ENCODE data around the gene C6orf15.

Gene C6orf15

GRCh38 chr6:31112478-31112877 lies at the start of gene C6orf15:
TSS of gene C6orf15 (minus strand) at chr6:31112575. CDS start at chr6:31112555, 20 bp downstream.
- no peak for DNase-seq (ENCODE audit: low read depth, low spot score)

DNA sequence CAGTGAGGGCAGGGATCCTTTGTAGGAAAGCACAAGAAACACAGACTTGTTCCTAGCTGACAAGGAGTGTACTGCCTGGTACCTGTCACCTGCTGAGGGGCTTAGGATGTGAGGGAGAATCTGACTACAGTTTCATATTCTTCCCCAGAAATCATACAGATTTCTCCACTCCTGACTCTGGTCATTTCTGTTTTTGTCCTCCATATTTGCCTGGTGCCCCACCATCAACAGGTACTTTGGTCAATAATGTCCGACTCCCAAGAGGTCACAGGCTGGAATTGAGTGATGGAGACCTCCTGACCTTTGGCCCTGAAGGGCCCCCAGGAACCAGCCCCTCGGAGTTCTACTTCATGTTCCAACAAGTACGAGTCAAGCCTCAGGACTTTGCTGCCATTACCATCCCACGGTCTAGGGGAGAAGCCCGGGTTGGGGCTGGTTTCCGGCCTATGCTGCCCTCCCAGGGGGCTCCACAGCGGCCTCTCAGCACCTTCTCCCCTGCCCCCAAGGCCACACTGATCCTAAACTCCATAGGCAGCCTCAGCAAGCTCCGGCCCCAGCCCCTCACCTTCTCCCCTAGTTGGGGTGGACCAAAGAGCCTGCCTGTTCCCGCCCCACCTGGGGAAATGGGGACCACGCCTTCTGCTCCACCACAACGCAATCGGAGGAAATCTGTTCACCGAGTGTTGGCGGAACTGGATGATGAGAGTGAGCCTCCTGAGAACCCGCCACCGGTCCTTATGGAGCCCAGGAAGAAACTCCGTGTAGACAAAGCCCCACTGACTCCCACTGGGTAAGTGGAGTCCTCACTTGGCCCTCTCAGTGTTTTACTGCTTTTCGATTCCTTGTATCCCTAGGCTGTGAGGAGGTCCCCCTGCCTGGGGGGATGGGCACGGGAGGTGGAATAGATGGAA lies 49.1 kb upstream of the C6orf15 start:
- no peak for DNase-seq (ENCODE audit: low read depth, low spot score)

DNA sequence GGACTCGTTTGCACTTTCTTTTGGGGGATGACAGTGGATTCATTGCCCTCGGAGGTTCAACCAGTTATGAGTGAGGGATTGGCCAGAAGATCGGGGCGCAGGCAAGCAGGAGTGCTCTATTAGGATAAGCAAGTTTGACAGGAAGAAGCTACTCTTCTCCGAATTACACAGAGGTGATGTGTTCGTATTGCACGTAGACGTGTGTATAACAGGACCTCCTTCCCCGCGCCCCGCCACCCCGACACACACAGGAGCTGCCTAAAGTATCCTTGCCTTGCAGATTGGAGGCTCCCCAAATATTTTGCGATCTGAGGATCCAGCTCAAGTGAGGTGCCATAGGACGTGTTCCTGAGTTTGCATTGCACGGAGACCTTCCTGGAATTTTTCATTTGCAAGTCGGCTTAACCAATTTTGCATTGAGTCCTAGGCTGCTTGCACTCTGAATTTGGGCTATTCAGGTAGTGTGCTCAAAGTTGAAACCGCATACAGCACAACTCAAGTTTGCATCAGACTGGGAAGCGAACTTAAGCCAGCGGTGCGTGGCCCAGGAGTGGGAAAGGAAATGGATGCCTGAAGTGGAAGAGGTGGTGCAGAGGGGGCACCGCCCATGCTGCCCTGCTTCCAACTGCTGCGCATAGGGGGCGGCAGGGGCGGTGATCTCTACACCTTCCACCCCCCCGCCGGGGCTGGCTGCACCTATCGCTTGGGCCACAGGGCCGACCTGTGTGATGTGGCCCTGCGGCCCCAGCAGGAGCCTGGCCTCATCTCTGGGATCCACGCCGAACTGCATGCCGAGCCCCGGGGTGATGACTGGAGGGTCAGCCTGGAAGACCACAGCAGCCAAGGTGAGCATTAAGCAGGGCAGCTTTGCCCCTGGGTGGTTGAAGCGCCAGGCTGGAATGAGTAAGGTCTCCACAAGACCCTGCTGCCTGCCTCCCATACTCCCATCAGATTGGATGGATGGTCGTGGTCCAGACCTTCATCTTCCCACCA lies 46.8 kb upstream of the C6orf15 start:
- DNase-seq (ENCODE audit: low read depth, low spot score) = no peak

DNA sequence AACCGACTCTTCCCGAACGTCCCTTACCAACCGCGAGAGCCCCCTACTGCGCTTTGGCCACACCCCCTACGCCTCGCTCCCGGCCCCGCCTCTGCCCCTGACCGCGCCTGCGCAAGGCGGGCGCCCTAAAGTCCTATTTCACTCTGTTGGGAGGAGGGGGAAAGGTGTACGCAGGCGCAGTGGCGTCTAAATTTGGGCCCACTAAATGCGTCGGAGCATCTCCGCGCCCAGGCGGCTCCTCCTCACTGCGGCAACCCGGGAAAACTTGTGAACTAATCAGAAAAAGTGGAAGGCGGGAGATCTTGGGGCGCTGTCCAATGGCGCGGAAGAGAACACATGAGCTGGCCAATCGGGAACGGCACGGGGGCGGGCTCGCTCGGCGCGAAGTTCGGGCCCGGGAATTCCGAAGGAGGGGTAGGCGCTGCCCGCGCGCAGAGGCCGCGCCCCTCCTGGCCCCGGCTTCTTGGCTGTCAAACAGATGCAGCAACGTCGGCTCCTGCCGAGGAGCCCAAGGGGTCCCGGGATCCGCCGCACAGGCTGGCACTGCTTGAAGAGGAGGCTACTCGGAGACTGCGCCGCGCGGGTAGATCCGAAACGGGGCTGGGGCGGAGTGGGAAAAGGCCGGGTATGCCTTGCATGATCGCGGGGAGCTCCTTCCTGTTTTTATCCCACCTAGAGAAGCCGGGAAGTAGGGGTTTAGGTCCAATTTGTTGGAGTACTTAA lies 45.9 kb upstream of the C6orf15 start, which contains the start of gene TCF19:
Gene TCF19 (plus strand): TSS at position 450 of the 723 bp plus-strand sequence. CDS start 881 bp downstream, outside the sequence.
- DNase-seq (ENCODE audit: low read depth, low spot score) = peak; percentile 99

DNA sequence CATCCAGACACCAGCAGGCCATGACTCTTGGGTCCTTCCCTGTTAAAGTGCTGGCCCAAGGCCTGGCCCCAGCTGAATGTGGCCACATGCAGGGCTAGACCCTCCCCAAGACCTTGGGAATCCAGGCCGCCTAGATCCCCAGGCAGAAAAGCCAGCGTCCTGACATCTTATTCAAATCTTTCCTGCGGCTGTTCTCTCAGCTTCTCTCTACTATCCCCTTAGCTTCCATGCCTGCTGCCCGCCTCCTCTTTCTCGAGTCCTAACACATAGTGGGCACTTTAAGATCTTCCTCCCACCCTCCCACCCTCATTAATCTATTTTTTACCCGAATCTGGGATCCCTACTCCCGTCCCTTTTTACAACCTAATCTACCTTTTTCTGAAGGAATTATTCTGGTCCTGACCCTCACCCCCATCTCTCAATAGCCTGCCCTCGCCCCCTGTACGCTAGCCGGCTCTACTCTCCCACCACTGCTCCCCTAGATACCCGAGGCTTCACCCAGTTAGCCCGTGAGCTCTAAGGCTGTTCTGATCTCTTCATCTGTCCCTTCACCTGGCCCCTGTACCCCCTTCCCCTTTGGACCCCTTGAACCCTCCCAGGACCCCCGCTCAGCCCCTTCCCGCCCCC lies 45.3 kb upstream of the C6orf15 start, which contains the start of gene CCHCR1:
Gene CCHCR1 (minus strand): TSS at position 290 of the 627 bp plus-strand sequence. CDS start 202 bp downstream, at position 88.
- DNase-seq (ENCODE audit: low read depth, low spot score) = no peak

DNA sequence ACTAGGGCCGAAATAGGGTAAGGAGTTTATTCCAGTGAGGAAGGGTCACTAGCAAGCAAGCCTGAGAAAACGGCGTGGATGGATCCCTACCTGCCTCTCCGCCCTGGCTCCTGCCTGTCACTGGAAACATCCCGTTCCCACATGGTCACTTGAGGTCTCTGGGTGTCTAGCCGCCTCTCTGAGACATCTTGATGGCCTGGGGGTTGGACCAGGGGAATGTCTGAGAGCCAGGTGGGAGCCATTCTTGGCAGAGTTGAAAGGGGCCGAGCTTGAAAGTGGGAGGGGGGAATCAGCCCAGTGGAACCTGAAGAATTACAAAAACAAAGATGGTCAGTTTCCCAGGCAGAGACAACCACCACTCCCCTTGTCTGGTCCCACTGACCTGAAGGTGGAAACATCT lies 44.3 kb upstream of the C6orf15 start:
- DNase-seq (ENCODE audit: low read depth, low spot score) = no peak

- no peak for DNase-seq (ENCODE audit: low read depth, low spot score)
These were observed 42.1 kb upstream of the C6orf15 start for GRCh38 chr6:31154436-31154835.

DNA sequence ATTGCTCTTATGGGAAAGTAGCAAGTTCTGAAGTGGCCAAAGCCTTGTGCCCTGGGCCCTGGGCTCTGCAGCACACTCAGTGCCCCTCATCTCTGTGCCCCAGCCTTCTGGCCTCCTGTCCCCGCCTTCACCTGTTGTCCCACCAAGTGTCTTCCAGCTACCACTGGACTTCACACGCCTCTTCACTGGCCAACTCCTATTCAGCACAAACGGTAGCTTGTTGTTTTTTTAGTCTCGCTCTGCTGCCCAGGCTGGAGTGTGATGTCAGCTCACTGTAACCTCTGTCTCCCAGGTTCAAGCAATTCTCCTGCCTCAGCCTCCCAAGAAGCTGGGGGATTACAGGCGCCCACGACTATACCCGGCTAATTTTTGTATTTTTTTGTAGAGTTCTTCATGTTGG lies 40.4 kb upstream of the C6orf15 start:
- no peak for DNase-seq (ENCODE audit: low read depth, low spot score)

DNA sequence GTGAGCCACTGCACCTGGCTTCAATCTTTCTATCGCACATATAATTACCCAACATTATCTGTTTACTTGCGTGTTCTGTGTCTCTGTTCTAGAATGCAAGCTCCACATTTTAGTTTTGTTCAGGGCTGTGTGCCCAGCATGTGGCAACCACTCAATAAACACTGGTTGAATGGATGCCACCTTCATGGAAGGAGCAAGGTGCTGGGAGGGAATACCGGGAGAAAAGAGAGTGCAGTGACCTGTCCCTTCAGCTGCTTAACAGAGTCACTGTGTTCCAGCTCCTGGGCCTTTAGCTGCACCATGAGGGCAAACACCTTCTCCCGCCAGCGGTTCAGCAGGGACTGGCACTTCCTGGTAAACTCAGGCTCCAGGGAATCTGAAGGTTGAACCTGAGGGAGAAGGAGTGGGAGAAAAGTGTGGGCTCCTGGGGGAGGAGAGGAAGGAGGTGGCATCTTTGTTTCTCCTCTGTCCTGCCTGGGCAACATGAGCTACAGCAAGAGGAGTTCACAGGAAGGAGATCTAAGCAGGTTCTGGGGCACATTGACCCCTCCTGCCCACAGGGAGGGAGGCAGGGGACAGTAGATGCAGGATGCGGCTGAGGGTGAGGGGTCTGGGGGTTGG lies 37.6 kb upstream of the C6orf15 start:
- DNase-seq (ENCODE audit: low read depth, low spot score) = no peak

DNA sequence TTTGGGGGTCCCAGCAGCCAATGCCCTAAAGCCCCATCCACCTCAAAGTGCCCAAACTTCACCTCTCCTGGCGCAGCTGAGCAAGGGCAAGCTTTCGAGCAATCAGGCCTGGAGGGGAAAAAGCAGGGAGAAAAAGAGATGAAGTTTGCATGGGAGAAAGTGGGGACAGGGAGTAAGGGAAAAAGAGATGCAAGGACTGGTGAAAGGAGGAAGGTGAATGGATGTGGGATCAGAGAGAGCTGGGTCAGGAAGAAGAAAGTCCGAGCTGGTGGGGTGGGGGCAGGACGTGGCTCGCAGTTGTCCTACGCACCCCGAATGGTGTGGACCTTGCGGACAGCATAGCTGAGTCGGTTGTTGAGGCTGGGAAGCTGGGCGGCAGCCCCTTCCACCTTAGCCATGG lies 33.0 kb upstream of the C6orf15 start:
- no peak for DNase-seq (ENCODE audit: low read depth, low spot score)

- DNase-seq (ENCODE audit: low read depth, low spot score) = no peak
These were observed 32.6 kb upstream of the C6orf15 start for GRCh38 chr6:31144970-31145340.

- DNase-seq (ENCODE audit: low read depth, low spot score) = no peak
These were observed 32.1 kb upstream of the C6orf15 start for GRCh38 chr6:31144296-31144969.

- DNase-seq (ENCODE audit: low read depth, low spot score) = no peak
These were observed 30.8 kb upstream of the C6orf15 start for GRCh38 chr6:31143148-31143547.

DNA sequence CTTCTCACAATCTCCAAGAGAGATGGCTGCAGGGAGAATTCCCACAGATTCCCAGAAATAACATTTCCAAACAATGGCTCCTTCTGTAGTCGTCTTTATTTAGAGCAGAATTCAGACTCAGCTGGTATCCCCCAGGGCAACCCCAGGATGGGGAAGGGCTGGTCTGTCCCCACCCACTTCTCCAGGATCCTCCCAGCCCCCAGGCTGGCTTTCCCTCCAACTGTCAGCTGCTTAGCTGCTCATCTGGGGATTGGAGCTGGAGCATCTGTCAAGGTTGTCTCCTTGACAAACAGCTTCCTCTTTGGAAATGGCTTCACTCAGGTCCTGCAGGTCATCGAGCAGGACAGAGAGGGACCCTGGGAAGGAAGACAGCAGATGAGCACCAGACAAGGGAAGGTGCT lies 30.0 kb upstream of the C6orf15 start:
- no peak for DNase-seq (ENCODE audit: low read depth, low spot score)

DNA sequence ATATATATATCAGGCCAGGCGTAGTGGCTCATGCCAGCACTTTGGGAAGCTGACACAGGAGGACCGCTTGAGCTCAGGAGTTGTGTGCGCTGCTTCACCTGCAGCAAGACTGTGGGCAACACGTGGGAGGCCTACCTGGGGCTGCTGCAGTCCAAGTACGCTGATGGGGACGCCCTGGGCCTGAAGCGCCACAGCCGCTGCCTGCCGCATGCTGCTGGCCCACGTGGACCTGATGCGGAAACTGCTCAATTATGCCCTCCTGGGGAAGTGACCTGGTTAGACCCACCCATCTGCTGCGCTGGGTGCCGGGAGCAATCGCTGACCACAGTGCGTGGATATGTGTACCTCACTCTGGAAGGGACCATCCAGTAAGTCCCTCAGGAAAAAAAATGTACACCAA lies 28.3 kb upstream of the C6orf15 start:
- DNase-seq (ENCODE audit: low read depth, low spot score) = no peak

DNA sequence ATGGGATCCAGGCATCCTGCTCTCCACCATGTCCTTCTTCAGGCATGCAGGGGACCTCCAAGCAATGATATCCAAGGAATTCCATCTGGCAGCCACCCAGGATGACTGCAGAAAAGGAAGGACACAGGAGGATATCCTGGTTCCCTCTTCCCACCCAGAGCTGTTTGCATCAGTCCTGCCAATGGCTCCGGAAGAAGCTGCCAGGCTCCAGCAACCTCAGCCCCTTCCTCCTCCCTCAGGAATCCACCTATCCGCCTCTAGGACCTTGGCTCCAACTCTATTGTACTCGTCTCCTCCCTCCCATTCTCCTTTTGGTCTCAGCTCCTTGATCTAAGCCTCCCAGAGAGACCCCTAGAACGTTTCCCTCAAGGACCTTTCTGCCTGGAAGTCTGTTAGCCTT lies 27.2 kb upstream of the C6orf15 start:
- no peak for DNase-seq (ENCODE audit: low read depth, low spot score)

GRCh38 chr6:31138982-31139381 lies 26.6 kb upstream of the C6orf15 start, which contains the start of gene PSORS1C2:
TSS of gene PSORS1C2 (minus strand) at chr6:31139066. CDS start at chr6:31139026, 40 bp downstream.
- no peak for DNase-seq (ENCODE audit: low read depth, low spot score)

- DNase-seq (ENCODE audit: low read depth, low spot score) = no peak
These were observed 23.3 kb upstream of the C6orf15 start for GRCh38 chr6:31135710-31136109.

GRCh38 chr6:31132806-31133205 lies 20.4 kb upstream of the C6orf15 start:
- DNase-seq (ENCODE audit: low read depth, low spot score) = no peak

- no peak for DNase-seq (ENCODE audit: low read depth, low spot score)
These were observed 19.2 kb upstream of the C6orf15 start for GRCh38 chr6:31131595-31131994.

Data from activated CD4-positive, CD25-positive, alpha-beta regulatory T cell treated with anti-CD3 and anti-CD28 coated beads, Interleukin-2, amount 50 U/mL, for 16 hours (primary cell).